ENCODE data around the gene ACBD4.

The ACBD4 gene

DNA sequence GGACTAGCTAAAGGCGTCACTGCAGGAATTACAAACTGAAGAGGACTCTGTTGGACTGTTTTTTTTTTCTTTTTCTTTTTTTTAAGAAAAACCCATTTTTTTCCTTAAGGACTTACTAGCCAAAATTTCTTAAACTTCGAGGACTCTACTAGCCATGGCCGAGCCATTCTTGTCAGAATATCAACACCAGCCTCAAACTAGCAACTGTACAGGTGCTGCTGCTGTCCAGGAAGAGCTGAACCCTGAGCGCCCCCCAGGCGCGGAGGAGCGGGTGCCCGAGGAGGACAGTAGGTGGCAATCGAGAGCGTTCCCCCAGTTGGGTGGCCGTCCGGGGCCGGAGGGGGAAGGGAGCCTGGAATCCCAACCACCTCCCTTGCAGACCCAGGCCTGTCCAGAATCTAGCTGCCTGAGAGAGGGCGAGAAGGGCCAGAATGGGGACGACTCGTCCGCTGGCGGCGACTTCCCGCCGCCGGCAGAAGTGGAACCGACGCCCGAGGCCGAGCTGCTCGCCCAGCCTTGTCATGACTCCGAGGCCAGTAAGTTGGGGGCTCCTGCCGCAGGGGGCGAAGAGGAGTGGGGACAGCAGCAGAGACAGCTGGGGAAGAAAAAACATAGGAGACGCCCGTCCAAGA, 13.7 kb downstream of the ACBD4 start:
- no peak for TF ChIP-seq NFIC (IDR thresholded peaks at IDR 0.05)
- TF ChIP-seq CREB1 (IDR thresholded peaks at IDR 0.05; ENCODE audit: low read depth) = no peak
- TF ChIP-seq EGR1 (IDR thresholded peaks at IDR 0.05) = no peak
- TF ChIP-seq, protein P1, sequence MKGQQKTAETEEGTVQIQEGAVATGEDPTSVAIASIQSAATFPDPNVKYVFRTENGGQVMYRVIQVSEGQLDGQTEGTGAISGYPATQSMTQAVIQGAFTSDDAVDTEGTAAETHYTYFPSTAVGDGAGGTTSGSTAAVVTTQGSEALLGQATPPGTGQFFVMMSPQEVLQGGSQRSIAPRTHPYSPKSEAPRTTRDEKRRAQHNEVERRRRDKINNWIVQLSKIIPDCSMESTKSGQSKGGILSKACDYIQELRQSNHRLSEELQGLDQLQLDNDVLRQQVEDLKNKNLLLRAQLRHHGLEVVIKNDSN (IDR thresholded peaks at IDR 0.05) = no peak
- TF ChIP-seq EP300 (IDR thresholded peaks at IDR 0.05; ENCODE audit: borderline replicate concordance) = no peak
- TF ChIP-seq, protein P2, sequence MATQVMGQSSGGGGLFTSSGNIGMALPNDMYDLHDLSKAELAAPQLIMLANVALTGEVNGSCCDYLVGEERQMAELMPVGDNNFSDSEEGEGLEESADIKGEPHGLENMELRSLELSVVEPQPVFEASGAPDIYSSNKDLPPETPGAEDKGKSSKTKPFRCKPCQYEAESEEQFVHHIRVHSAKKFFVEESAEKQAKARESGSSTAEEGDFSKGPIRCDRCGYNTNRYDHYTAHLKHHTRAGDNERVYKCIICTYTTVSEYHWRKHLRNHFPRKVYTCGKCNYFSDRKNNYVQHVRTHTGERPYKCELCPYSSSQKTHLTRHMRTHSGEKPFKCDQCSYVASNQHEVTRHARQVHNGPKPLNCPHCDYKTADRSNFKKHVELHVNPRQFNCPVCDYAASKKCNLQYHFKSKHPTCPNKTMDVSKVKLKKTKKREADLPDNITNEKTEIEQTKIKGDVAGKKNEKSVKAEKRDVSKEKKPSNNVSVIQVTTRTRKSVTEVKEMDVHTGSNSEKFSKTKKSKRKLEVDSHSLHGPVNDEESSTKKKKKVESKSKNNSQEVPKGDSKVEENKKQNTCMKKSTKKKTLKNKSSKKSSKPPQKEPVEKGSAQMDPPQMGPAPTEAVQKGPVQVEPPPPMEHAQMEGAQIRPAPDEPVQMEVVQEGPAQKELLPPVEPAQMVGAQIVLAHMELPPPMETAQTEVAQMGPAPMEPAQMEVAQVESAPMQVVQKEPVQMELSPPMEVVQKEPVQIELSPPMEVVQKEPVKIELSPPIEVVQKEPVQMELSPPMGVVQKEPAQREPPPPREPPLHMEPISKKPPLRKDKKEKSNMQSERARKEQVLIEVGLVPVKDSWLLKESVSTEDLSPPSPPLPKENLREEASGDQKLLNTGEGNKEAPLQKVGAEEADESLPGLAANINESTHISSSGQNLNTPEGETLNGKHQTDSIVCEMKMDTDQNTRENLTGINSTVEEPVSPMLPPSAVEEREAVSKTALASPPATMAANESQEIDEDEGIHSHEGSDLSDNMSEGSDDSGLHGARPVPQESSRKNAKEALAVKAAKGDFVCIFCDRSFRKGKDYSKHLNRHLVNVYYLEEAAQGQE (IDR thresholded peaks at IDR 0.05; ENCODE audit: low read depth) = no peak
- TF ChIP-seq TEAD4 (IDR thresholded peaks at IDR 0.05) = no peak
- 0 out of 2 replicates have a peak, but pooled peaks have one; percentile 12 for TF ChIP-seq TCF12 (IDR thresholded peaks at IDR 0.05; ENCODE audit: low read depth)
- peak; percentile 65 for TF ChIP-seq RAD21 (IDR thresholded peaks at IDR 0.05; ENCODE audit: low read depth)
- no peak; the same call in 1 of the 2 replicates for TF ChIP-seq CEBPB (IDR thresholded peaks at IDR 0.05)
- TF ChIP-seq YY1 (IDR thresholded peaks at IDR 0.05; ENCODE audit: low read depth) = peak; percentile 15; the same call in 1 of the 2 replicates
- TF ChIP-seq, protein P3, sequence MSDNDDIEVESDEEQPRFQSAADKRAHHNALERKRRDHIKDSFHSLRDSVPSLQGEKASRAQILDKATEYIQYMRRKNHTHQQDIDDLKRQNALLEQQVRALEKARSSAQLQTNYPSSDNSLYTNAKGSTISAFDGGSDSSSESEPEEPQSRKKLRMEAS (IDR thresholded peaks at IDR 0.05) = 0 out of 2 replicates have a peak, but pooled peaks have one; percentile 43
- TF ChIP-seq TAF1 (IDR thresholded peaks at IDR 0.05; ENCODE audit: low read depth) = peak; percentile 52; the same call in 1 of the 2 replicates
- TF ChIP-seq ZBTB7A (IDR thresholded peaks at IDR 0.05; ENCODE audit: low read depth) = peak; percentile 70; the same call in 1 of the 2 replicates
- TF ChIP-seq FOXM1 (IDR thresholded peaks at IDR 0.05; ENCODE audit: borderline replicate concordance, low read depth) = no peak

GRCh38 chr17:45149669-45150664, 14.5 kb downstream of the ACBD4 start:
- no peak for TF ChIP-seq CREB1 (IDR thresholded peaks at IDR 0.05; ENCODE audit: low read depth)
- TF ChIP-seq, protein P3 (IDR thresholded peaks at IDR 0.05) = peak; percentile 3; the same call in 1 of the 2 replicates

GRCh38 chr17:45150911-45151809, 15.7 kb downstream of the ACBD4 start:
- TF ChIP-seq RAD21 (IDR thresholded peaks at IDR 0.05; ENCODE audit: low read depth) = no peak
- TF ChIP-seq, protein P1 (IDR thresholded peaks at IDR 0.05) = no peak
- TF ChIP-seq EGR1 (IDR thresholded peaks at IDR 0.05) = no peak
- TF ChIP-seq, protein P3 (IDR thresholded peaks at IDR 0.05) = no peak
- TF ChIP-seq FOXM1 (IDR thresholded peaks at IDR 0.05; ENCODE audit: borderline replicate concordance, low read depth) = no peak
- TF ChIP-seq NFIC (IDR thresholded peaks at IDR 0.05) = no peak
- no peak for TF ChIP-seq TAF1 (IDR thresholded peaks at IDR 0.05; ENCODE audit: low read depth)
- no peak for TF ChIP-seq YY1 (IDR thresholded peaks at IDR 0.05; ENCODE audit: low read depth)
- TF ChIP-seq CREB1 (IDR thresholded peaks at IDR 0.05; ENCODE audit: low read depth) = no peak
- TF ChIP-seq ZBTB7A (IDR thresholded peaks at IDR 0.05; ENCODE audit: low read depth) = no peak
- no peak for TF ChIP-seq TEAD4 (IDR thresholded peaks at IDR 0.05)

- TF ChIP-seq EGR1 (IDR thresholded peaks at IDR 0.05) = no peak
- TF ChIP-seq CEBPB (IDR thresholded peaks at IDR 0.05) = no peak
Measured at GRCh38 chr17:45155029-45155428, 19.5 kb downstream of the ACBD4 start.

- TF ChIP-seq ZBTB7A (IDR thresholded peaks at IDR 0.05; ENCODE audit: low read depth) = no peak
- no peak for TF ChIP-seq TAF1 (IDR thresholded peaks at IDR 0.05; ENCODE audit: low read depth)
- no peak for TF ChIP-seq CEBPB (IDR thresholded peaks at IDR 0.05)
- TF ChIP-seq YY1 (IDR thresholded peaks at IDR 0.05; ENCODE audit: low read depth) = no peak
- no peak for TF ChIP-seq EGR1 (IDR thresholded peaks at IDR 0.05)
- no peak for TF ChIP-seq TEAD4 (IDR thresholded peaks at IDR 0.05)
- no peak for TF ChIP-seq NFIC (IDR thresholded peaks at IDR 0.05)
Measured at GRCh38 chr17:45155483-45155882, 20.0 kb downstream of the ACBD4 start.

- TF ChIP-seq YY1 (IDR thresholded peaks at IDR 0.05; ENCODE audit: low read depth) (no peak), NFIC (IDR thresholded peaks at IDR 0.05) (no peak), CEBPB (IDR thresholded peaks at IDR 0.05) (no peak), FOXM1 (IDR thresholded peaks at IDR 0.05; ENCODE audit: borderline replicate concordance, low read depth) (no peak)
- TF ChIP-seq, protein P3 (IDR thresholded peaks at IDR 0.05) = no peak
Measured at GRCh38 chr17:45156242-45156641, 20.8 kb downstream of the ACBD4 start.

Measured in Ishikawa (cell line).